GM23338 (cell line): Measurements from ENCODE around the gene SBF2. TPM values are rescaled to one million over a fixed set of nuclear protein-coding genes. Genes with fewer than 3 reads are reported as not detected.

ENCODE experiments used
- ATAC-seq: fragments of 200-7000 bp; cut with Tn5 transposase; 3 replicates; pipeline ENCODE4 v1.9.1; 2020
- DNase-seq: peaks from one replicate; pipeline ENCODE4 v3.0.0-alpha.2; 2015; ENCODE audit warnings: low spot score
- H2AFZ ChIP-seq: fragments of 200-600 bp; sonication (generic); 2 replicates; pipeline ENCODE4 v1.8.0; 2016; ENCODE audit warnings: antibody characterized with exemption, mild to moderate bottlenecking, moderate library complexity
- H3F3A ChIP-seq: fragments of 200-600 bp; sonication (generic); replicated peaks from 2 replicates; pipeline ENCODE4 v1.8.0; 2017; ENCODE audit warnings: antibody characterized with exemption, mixed run types, low read depth
- H3K27ac ChIP-seq: fragments of 200-600 bp; sonication (generic); 2 replicates; pipeline ENCODE4 v1.6.1; 2016; ENCODE audit warnings: low read depth
- H3K27me3 ChIP-seq: fragments of 200-600 bp; sonication (generic); 2 replicates; pipeline ENCODE4 v1.8.0; 2016; ENCODE audit warnings: mild to moderate bottlenecking, mixed run types, moderate library complexity; ENCODE audit not compliant: insufficient read depth
- H3K36me3 ChIP-seq: fragments of 200-600 bp; sonication (generic); 2 replicates; pipeline ENCODE4 v1.8.0; 2016; ENCODE audit warnings: mild to moderate bottlenecking; ENCODE audit not compliant: insufficient read depth
- H3K4me1 ChIP-seq: fragments of 200-600 bp; sonication (generic); 2 replicates; pipeline ENCODE4 v1.8.0; 2016; ENCODE audit warnings: mild to moderate bottlenecking, moderate library complexity; ENCODE audit not compliant: insufficient read depth
- H3K4me2 ChIP-seq: fragments of 200-600 bp; sonication (generic); 2 replicates; pipeline ENCODE4 v1.7.1; 2017; ENCODE audit warnings: mixed run types
- H3K4me3 ChIP-seq: fragments of 200-600 bp; sonication (generic); 2 replicates; pipeline ENCODE4 v1.6.1; 2016; ENCODE audit warnings: mixed run types
- H3K79me2 ChIP-seq: fragments of 200-600 bp; sonication (generic); replicated peaks from 2 replicates; pipeline ENCODE4 v1.8.0; 2017; ENCODE audit warnings: mild to moderate bottlenecking; ENCODE audit not compliant: insufficient read depth
- H3K9me2 ChIP-seq: fragments of 200-600 bp; sonication (generic); 2 replicates; pipeline ENCODE4 v1.8.0; 2017; ENCODE audit not compliant: insufficient read depth
- H4K20me1 ChIP-seq: fragments of 200-600 bp; sonication (generic); replicated peaks from 2 replicates; pipeline ENCODE4 v1.8.0; 2017; ENCODE audit warnings: mild to moderate bottlenecking; ENCODE audit not compliant: insufficient read depth
- H3K27ac Mint-ChIP-seq: 2 replicates; pipeline ENCODE4 v1.8.0; 2020; ENCODE audit warnings: inconsistent platforms, mild to moderate bottlenecking, moderate library complexity, mixed read lengths
- H3K27me3 Mint-ChIP-seq: 3 replicates; pipeline ENCODE4 v1.8.0; 2022; ENCODE audit warnings: low read depth, mild to moderate bottlenecking, moderate library complexity, mixed read lengths, inconsistent platforms; ENCODE audit not compliant: insufficient read depth, poor library complexity
- H3K36me3 Mint-ChIP-seq: 3 replicates; pipeline ENCODE4 v1.8.0; 2021; ENCODE audit warnings: low read depth, mild to moderate bottlenecking, inconsistent platforms, moderate library complexity, mixed read lengths
- H3K4me1 Mint-ChIP-seq: 3 replicates; pipeline ENCODE4 v1.8.0; 2020; ENCODE audit warnings: mild to moderate bottlenecking, inconsistent platforms, mixed read lengths
- H3K4me3 Mint-ChIP-seq: 3 replicates; pipeline ENCODE4 v1.8.0; 2021; ENCODE audit warnings: moderate library complexity, mild to moderate bottlenecking, inconsistent platforms, mixed read lengths
- H3K9me3 Mint-ChIP-seq: 3 replicates; pipeline ENCODE4 v1.8.0; 2020; ENCODE audit warnings: moderate library complexity, mild to moderate bottlenecking, inconsistent platforms, mixed read lengths
- CREB1 ChIP-seq: fragments of 250-450 bp; sonication (Bioruptor Pico); IDR thresholded peaks from 2 replicates; pipeline ENCODE4 v1.5.0; 2020; ENCODE audit warnings: low read depth, mild to moderate bottlenecking, moderate library complexity
- CTCF ChIP-seq, 2 experiments: fragments of 200-600 bp in 1 of 2; sonication (generic) in 1 of 2; conservative IDR thresholded peaks; 2 replicates each; pipeline versions ENCODE4 v1.5.1 to v1.6.1; 2016 to 2017; ENCODE audit warnings: antibody characterized with exemption in 2 of 2, low read depth in 2 of 2, mild to moderate bottlenecking in 2 of 2, moderate library complexity in 1 of 2
- ETS1 ChIP-seq: IDR thresholded peaks from 2 replicates; pipeline ENCODE4 v1.6.1; 2016; ENCODE audit warnings: antibody characterized with exemption
- EZH2 ChIP-seq: fragments of 200-600 bp; sonication (generic); IDR thresholded peaks from one replicate; pipeline ENCODE4 v1.8.0; 2017; ENCODE audit warnings: antibody characterized with exemption, mild to moderate bottlenecking, low read depth; ENCODE audit not compliant: unreplicated experiment
- EZH2phosphoT487 ChIP-seq: fragments of 200-600 bp; sonication (generic); IDR thresholded peaks from one replicate; pipeline ENCODE4 v1.8.1; 2018; ENCODE audit warnings: antibody characterized with exemption; ENCODE audit not compliant: unreplicated experiment
- JUNB ChIP-seq: IDR thresholded peaks from one replicate; pipeline ENCODE4 v1.6.1; 2016; ENCODE audit warnings: antibody characterized with exemption; ENCODE audit not compliant: unreplicated experiment
- NANOG ChIP-seq: IDR thresholded peaks from 2 replicates; pipeline ENCODE4 v1.6.1; 2016; ENCODE audit warnings: antibody characterized with exemption, borderline replicate concordance
- POLR2AphosphoS5 ChIP-seq: IDR thresholded peaks from 2 replicates; pipeline ENCODE4 v1.6.1; 2016; ENCODE audit warnings: antibody characterized with exemption, low read depth
- REST ChIP-seq: IDR thresholded peaks from one replicate; pipeline ENCODE4 v1.6.1; 2018; ENCODE audit warnings: antibody characterized with exemption; ENCODE audit not compliant: unreplicated experiment
- STAT1 ChIP-seq: IDR thresholded peaks from one replicate; pipeline ENCODE4 v1.6.1; 2016; ENCODE audit warnings: antibody characterized with exemption; ENCODE audit not compliant: unreplicated experiment
- ZNF114 ChIP-seq: fragments of 250-450 bp; sonication (Bioruptor Pico); IDR thresholded peaks from 2 replicates; pipeline ENCODE4 v1.5.0; 2020; ENCODE audit warnings: mild to moderate bottlenecking, moderate library complexity
- ZNF331 ChIP-seq: fragments of 250-450 bp; sonication (Bioruptor Pico); IDR thresholded peaks from 2 replicates; pipeline ENCODE4 v1.5.0; 2020; ENCODE audit warnings: low read depth, mild to moderate bottlenecking, moderate library complexity
- ZNF462 ChIP-seq: fragments of 250-450 bp; sonication (Bioruptor Pico); IDR thresholded peaks from 2 replicates; pipeline ENCODE4 v1.5.0; 2020; ENCODE audit warnings: mild to moderate bottlenecking, moderate library complexity
- polyA plus RNA-seq: library from polyadenylated mRNA; unstranded; fragments of >200 nt; fragmentation: Nextera tagmentation; extraction: Ambion mirVana; gene quantifications from 2 replicates; pipeline ENCODE4 v1.2.1, GENCODE V29; 2016
- total RNA-seq: library from RNA; depleted of rRNA; stranded (reverse); fragments of >200 nt; shearing (Covaris generic); gene quantifications from 2 replicates; pipeline ENCODE4 v1.2.3, GENCODE V29; 2014

The SBF2 gene
- total and polyA plus RNA-seq, 2 experiments from 2014 or later, result 25.6 to 53.5 TPM

GRCh38 chr11:10050561-10050960 is 243.5 kb downstream of the SBF2 start:
- no peak for ATAC-seq
- Histone ChIP-seq H3K27ac (no peak overlapping the region), H3K36me3 (peaks cover 4% of the 10 kb centered on the region; the same call in 1 of the 2 replicates), H3K4me3 (no peak overlapping the region), H4K20me1 (no peaks in the 10 kb centered on the region), H3F3A (no peaks in the 10 kb centered on the region), H3K79me2 (0 out of 2 replicates have a peak, but pooled peaks cover 6% of the 10 kb centered on the region), H3K4me2 (no peak overlapping the region), H3K4me1 (0 out of 2 replicates have a peak, but pooled peaks cover 4% of the 10 kb centered on the region), H2AFZ (no peak overlapping the region), H3K9me2 (no peaks in the 10 kb centered on the region), H3K27me3 (no peaks in the 10 kb centered on the region)
- Mint-ChIP-seq H3K27me3 (no peaks in the 10 kb centered on the region), H3K27ac (no peak overlapping the region), H3K4me1 (peaks cover 4% of the 10 kb centered on the region; the same call in 1 of the 3 replicates), H3K4me3 (no peak overlapping the region), H3K9me3 (peaks cover 15% of the 10 kb centered on the region), H3K36me3 (peaks cover 6% of the 10 kb centered on the region; the same call in 2 of the 3 replicates)
- TF ChIP-seq CREB1 (CRISPR knock-in tag) (no peak), ZNF114 (CRISPR knock-in tag) (no peak), JUNB (no peak), EZH2 (no peak), EZH2phosphoT487 (no peak), STAT1 (no peak), POLR2AphosphoS5 (no peak), CTCF (conservative IDR thresholded peaks at IDR 0.05; ENCODE audit: low read depth in 2 of 2) (no peak), NANOG (no peak), ZNF462 (no peak), REST (no peak), ZNF331 (CRISPR knock-in tag) (no peak), ETS1 (no peak)
- no peak for DNase-seq
